Esophagus muscularis mucosa (tissue), 4 donors: ENCODE data around the gene NCOA7.

Source experiments
- CTCF ChIP-seq, 3 experiments: fragments of 200-600 bp in 2 of 3; fragments of 450-650 bp in 1 of 3; sonication (generic) in 2 of 3; IDR thresholded peaks; one replicate each; pipeline ENCODE4 v1.5.1; 2017 to 2019; ENCODE audit warnings: antibody characterized with exemption in 3 of 3, mild to moderate bottlenecking in 2 of 3, moderate library complexity in 1 of 3
- EP300 ChIP-seq: sonication (generic); formaldehyde crosslinking; IDR thresholded peaks from one replicate; pipeline ENCODE4 v1.6.1; 2017; ENCODE audit warnings: antibody characterized with exemption
- POLR2A ChIP-seq: fragments of 450-650 bp; IDR thresholded peaks from one replicate; pipeline ENCODE4 v1.6.1; 2017; ENCODE audit warnings: antibody characterized with exemption, moderate library complexity, mild to moderate bottlenecking, low read depth
- POLR2AphosphoS5 ChIP-seq, 2 donors: sonication (generic); formaldehyde crosslinking; IDR thresholded peaks; one replicate each; pipeline ENCODE4 v1.6.1; 2017; ENCODE audit warnings: antibody characterized with exemption in 2 of 2

GRCh38 chr6:125919618-125920017 is 128.9 kb downstream of the NCOA7 start:
- TF ChIP-seq CTCF (IDR thresholded peaks at IDR 0.05), result no peak
- no peak for TF ChIP-seq POLR2A
- TF ChIP-seq EP300, result no peak
- TF ChIP-seq POLR2AphosphoS5 (IDR thresholded peaks at IDR 0.05), result no peak
